HG03064 (cell line): Measurements from ENCODE around the gene CDCA3.
"Not testable (repeated sequence)": the region's sequence is repeated elsewhere in the genome, so short reads cannot be mapped to it uniquely, and the experiment has no call there.

Experiments used
- ATAC-seq: cut with Tn5 transposase; IDR thresholded peaks from one replicate; pipeline ENCODE4 v1.9.1; 2021; ENCODE audit warnings: low read depth; ENCODE audit not compliant: unreplicated experiment

The CDCA3 gene

GRCh38 chr12:6851153-6851920 is at the start of gene CDCA3:
CDCA3 (minus strand) TSS chr12:6851286; CDS start chr12:6850952, 334 bp downstream.
- ATAC-seq, result peak; percentile 52

GRCh38 chr12:6899837-6900519 is 48.9 kb upstream of the CDCA3 start:
- ATAC-seq, result no peak

GRCh38 chr12:6899427-6899826 is 48.3 kb upstream of the CDCA3 start:
- no peak for ATAC-seq

- no peak for ATAC-seq
These were observed 45.9 kb upstream of the CDCA3 start for GRCh38 chr12:6896846-6897435.

GRCh38 chr12:6894321-6894720 is 43.2 kb upstream of the CDCA3 start:
- no peak for ATAC-seq

- not testable (repeated sequence) for ATAC-seq
These were observed 41.6 kb upstream of the CDCA3 start for GRCh38 chr12:6892683-6893082.

GRCh38 chr12:6891646-6892001 is 40.5 kb upstream of the CDCA3 start:
- ATAC-seq, result no peak

- ATAC-seq, result peak; percentile 93
These were observed 39.9 kb upstream of the CDCA3 start for GRCh38 chr12:6890789-6891645.

- not testable (repeated sequence) for ATAC-seq
These were observed 38.9 kb upstream of the CDCA3 start for GRCh38 chr12:6889775-6890573.

GRCh38 chr12:6888794-6889193 is 37.7 kb upstream of the CDCA3 start:
- not testable (repeated sequence) for ATAC-seq

- no peak for ATAC-seq
These were observed 37.3 kb upstream of the CDCA3 start for GRCh38 chr12:6888360-6888759.

GRCh38 chr12:6887460-6887859 is 36.4 kb upstream of the CDCA3 start:
- no peak for ATAC-seq

GRCh38 chr12:6886206-6886999 is 35.3 kb upstream of the CDCA3 start:
- not testable (repeated sequence) for ATAC-seq

- no peak for ATAC-seq
These were observed 33.5 kb upstream of the CDCA3 start for GRCh38 chr12:6884539-6884938.

- ATAC-seq, result no peak
These were observed 32.6 kb upstream of the CDCA3 start for GRCh38 chr12:6883683-6884082.

GRCh38 chr12:6883252-6883651 is 32.2 kb upstream of the CDCA3 start:
- ATAC-seq, result no peak

- not testable (repeated sequence) for ATAC-seq
These were observed 28.7 kb upstream of the CDCA3 start for GRCh38 chr12:6879824-6880223.

- ATAC-seq, result not testable (repeated sequence)
These were observed 22.9 kb upstream of the CDCA3 start for GRCh38 chr12:6874015-6874368.
